Mesenchymal stem cell (in vitro differentiated cells and primary cell): ENCODE measurements around the gene FBN3.

ENCODE experiments used
- DNase-seq: peaks from one replicate; pipeline ENCODE4 v3.0.0-alpha.2; 2013
- H2AFZ ChIP-seq: one replicate; pipeline ENCODE4 v1.6.1; 2013; ENCODE audit warnings: low read depth, mild to moderate bottlenecking, control low read depth, inconsistent platforms, low read length, moderate library complexity
- H2AK5ac ChIP-seq: 2 replicates; pipeline ENCODE4 v1.6.1; 2013; ENCODE audit warnings: low read length, moderate library complexity, mild to moderate bottlenecking, inconsistent platforms; ENCODE audit not compliant: severe bottlenecking
- H2BK120ac ChIP-seq: one replicate; pipeline ENCODE4 v1.6.1; 2013; ENCODE audit warnings: low read depth, mild to moderate bottlenecking, inconsistent platforms, low read length, moderate library complexity
- H2BK12ac ChIP-seq, 2 experiments: one replicate each; pipeline ENCODE4 v1.6.1; 2013; ENCODE audit warnings: inconsistent platforms in 2 of 2, low read length in 2 of 2, mild to moderate bottlenecking in 2 of 2, moderate library complexity in 2 of 2, control low read depth in 1 of 2
- H2BK15ac ChIP-seq: one replicate; pipeline ENCODE4 v1.6.1; 2013; ENCODE audit warnings: mild to moderate bottlenecking, low read depth, inconsistent platforms; ENCODE audit not compliant: poor library complexity, severe bottlenecking
- H2BK5ac ChIP-seq: 2 replicates; pipeline ENCODE4 v1.6.1; 2013; ENCODE audit warnings: low read depth, mild to moderate bottlenecking, low read length, control low read depth, inconsistent platforms; ENCODE audit not compliant: poor library complexity, severe bottlenecking
- H3K14ac ChIP-seq, 2 experiments: one replicate each; pipeline ENCODE4 v1.6.1; 2013; ENCODE audit warnings: inconsistent platforms in 2 of 2, low read length in 2 of 2, control low read depth in 1 of 2, mild to moderate bottlenecking in 1 of 2, moderate library complexity in 1 of 2
- H3K18ac ChIP-seq, 2 experiments: one replicate each; pipeline ENCODE4 v1.6.1; 2013; ENCODE audit warnings: inconsistent platforms in 2 of 2, low read length in 2 of 2, control low read depth in 1 of 2, low read depth in 1 of 2, mild to moderate bottlenecking in 1 of 2
- H3K23ac ChIP-seq, 2 experiments: one replicate each; pipeline ENCODE4 v1.6.1; 2013; ENCODE audit warnings: inconsistent platforms in 2 of 2, low read length in 2 of 2, mild to moderate bottlenecking in 2 of 2, moderate library complexity in 2 of 2, control low read depth in 1 of 2
- H3K27ac ChIP-seq: 2 replicates; pipeline ENCODE4 v1.5.1; 2013; ENCODE audit warnings: mild to moderate bottlenecking, moderate library complexity, low read length, control low read depth, inconsistent platforms; ENCODE audit not compliant: poor library complexity, severe bottlenecking
- H3K27me3 ChIP-seq, 2 experiments: 2 replicates each; pipeline versions ENCODE4 v1.6.1 to v1.7.0; 2013; ENCODE audit warnings: low read length in 2 of 2, mild to moderate bottlenecking in 2 of 2, moderate library complexity in 2 of 2, control low read depth in 1 of 2, inconsistent platforms in 1 of 2; ENCODE audit not compliant: control insufficient read depth in 1 of 2, insufficient read depth in 1 of 2
- H3K36me3 ChIP-seq, 2 experiments: 2 replicates each; pipeline versions ENCODE4 v1.6.1 to v1.7.0; 2013; ENCODE audit warnings: low read length in 2 of 2, control low read depth in 1 of 2, inconsistent platforms in 1 of 2, low read depth in 1 of 2, mild to moderate bottlenecking in 1 of 2; ENCODE audit not compliant: insufficient read depth in 2 of 2, control insufficient read depth in 1 of 2
- H3K4ac ChIP-seq, 2 experiments: one replicate each; pipeline ENCODE4 v1.6.1; 2013; ENCODE audit warnings: inconsistent platforms in 2 of 2, low read length in 2 of 2, mild to moderate bottlenecking in 2 of 2, moderate library complexity in 2 of 2, control low read depth in 1 of 2, low read depth in 1 of 2
- H3K4me1 ChIP-seq: 2 replicates; pipeline ENCODE4 v1.6.1; 2013; ENCODE audit warnings: low read depth, low read length, control low read depth; ENCODE audit not compliant: control insufficient read depth, insufficient read depth
- H3K4me2 ChIP-seq: 2 replicates; pipeline ENCODE4 v1.6.1; 2013; ENCODE audit warnings: low read length, mild to moderate bottlenecking, inconsistent platforms; ENCODE audit not compliant: poor library complexity, severe bottlenecking
- H3K4me3 ChIP-seq, 2 experiments: 2 replicates each; pipeline versions ENCODE4 v1.5.1 to v1.7.0; 2013; ENCODE audit warnings: low read length in 2 of 2, mild to moderate bottlenecking in 2 of 2, control low read depth in 1 of 2, low read depth in 1 of 2; ENCODE audit not compliant: insufficient read depth in 1 of 2
- H3K79me1 ChIP-seq: replicated peaks from 2 replicates; pipeline ENCODE4 v1.6.1; 2013; ENCODE audit warnings: mild to moderate bottlenecking, control low read depth, low read length, inconsistent platforms; ENCODE audit not compliant: poor library complexity, severe bottlenecking
- H3K9ac ChIP-seq: 2 replicates; pipeline ENCODE4 v1.7.0; 2013; ENCODE audit warnings: mild to moderate bottlenecking, low read length, moderate library complexity
- H3K9me3 ChIP-seq: 2 replicates; pipeline ENCODE4 v1.7.0; 2013; ENCODE audit warnings: mild to moderate bottlenecking, low read length; ENCODE audit not compliant: control insufficient read depth
- H4K8ac ChIP-seq: one replicate; pipeline ENCODE4 v1.6.1; 2013; ENCODE audit warnings: inconsistent platforms, mild to moderate bottlenecking, low read length, moderate library complexity
- H4K91ac ChIP-seq: one replicate; pipeline ENCODE4 v1.6.1; 2013; ENCODE audit warnings: mild to moderate bottlenecking, low read length, inconsistent platforms
- WGBS: methylation state at CpG from one replicate; pipeline ENCODE4 v1.1.7; 2013; ENCODE audit warnings: mixed read lengths; 5-methylcytosine and 5-hydroxymethylcytosine counted together

FBN3 gene

DNA sequence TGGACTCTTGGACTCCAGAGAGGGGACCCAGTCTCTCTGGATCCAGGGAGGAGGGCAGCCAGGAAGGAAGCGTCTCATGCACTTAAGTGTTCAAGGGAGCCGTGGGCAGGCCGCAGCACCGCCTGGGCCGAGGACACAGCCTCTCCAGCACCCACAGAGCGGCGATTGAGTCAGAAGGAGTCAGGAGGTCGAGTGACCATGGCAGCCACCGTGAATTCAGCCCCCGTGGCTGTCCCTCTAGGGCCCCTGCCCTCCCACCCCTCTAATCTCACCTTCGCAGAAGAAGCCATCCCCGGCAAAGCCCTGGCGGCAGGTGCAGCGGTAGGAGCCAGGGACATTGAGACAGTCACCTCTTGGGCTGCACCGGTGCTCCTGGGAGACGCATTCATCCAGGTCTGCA, 38.0 kb downstream of the FBN3 start:
- Histone ChIP-seq H4K8ac (no peak overlapping the region), H3K4me3 (no peak overlapping the region)
- DNase-seq: no peak

GRCh38 chr19:8110931-8111330, 38.5 kb downstream of the FBN3 start:
- no peaks in the 10 kb centered on the region for H3K79me1 ChIP-seq
- H3K4me3 ChIP-seq: no peak overlapping the region
- DNase-seq: no peak
- no peaks in the 10 kb centered on the region for H3K36me3 ChIP-seq
- no peak overlapping the region for H4K8ac ChIP-seq
- H2AK5ac ChIP-seq: no peak overlapping the region
- no peak overlapping the region for H2BK12ac ChIP-seq
- H3K4me2 ChIP-seq: no peak overlapping the region
- H3K27me3 ChIP-seq: peaks cover 14 to 28% of the 10 kb centered on the region in 2 experiments
- no peak overlapping the region for H3K4ac ChIP-seq
- no peaks in the 10 kb centered on the region for H3K4me1 ChIP-seq
- H4K91ac ChIP-seq: no peak overlapping the region
- no peak overlapping the region for H3K14ac ChIP-seq
- H2BK15ac ChIP-seq: no peak overlapping the region
- peaks cover 16% of the 10 kb centered on the region for H3K9me3 ChIP-seq
- no peak overlapping the region for H2BK5ac ChIP-seq
- no peak overlapping the region for H2AFZ ChIP-seq
- H3K23ac ChIP-seq: no peak overlapping the region
- no peak overlapping the region for H3K27ac ChIP-seq
- no peak overlapping the region for H3K18ac ChIP-seq
- 93% methylated on average over 16 of the region's 16 CpGs for WGBS
- H2BK120ac ChIP-seq: no peak overlapping the region
- H3K9ac ChIP-seq: no peak overlapping the region

More for the DNA sequence above, 38.0 kb downstream of the FBN3 start:
- no peak overlapping the region for H2BK12ac ChIP-seq
- H3K18ac ChIP-seq: no peak overlapping the region
- peaks cover 14% of the 10 kb centered on the region for H3K9me3 ChIP-seq
- WGBS: 89% methylated on average over 15 of the region's 16 CpGs
- H3K4me2 ChIP-seq: no peak overlapping the region
- H3K27ac ChIP-seq: no peak overlapping the region
- H3K14ac ChIP-seq: no peak overlapping the region
- no peak overlapping the region for H2BK120ac ChIP-seq
- H3K9ac ChIP-seq: no peak overlapping the region
- H3K79me1 ChIP-seq: no peaks in the 10 kb centered on the region
- H3K27me3 ChIP-seq: peaks cover 17 to 28% of the 10 kb centered on the region in 2 experiments
- no peaks in the 10 kb centered on the region for H3K36me3 ChIP-seq
- no peak overlapping the region for H2BK15ac ChIP-seq
- H3K23ac ChIP-seq: no peak overlapping the region
- no peak overlapping the region for H2AFZ ChIP-seq
- H4K91ac ChIP-seq: no peak overlapping the region
- no peak overlapping the region for H2AK5ac ChIP-seq
- no peaks in the 10 kb centered on the region for H3K4me1 ChIP-seq
- H2BK5ac ChIP-seq: no peak overlapping the region
- H3K4ac ChIP-seq: no peak overlapping the region

GRCh38 chr19:8109890-8110662, 39.3 kb downstream of the FBN3 start:
- Histone ChIP-seq H3K4ac (no peak overlapping the region), H2BK120ac (no peak overlapping the region), H3K4me1 (no peaks in the 10 kb centered on the region)

GRCh38 chr19:8109455-8109854, 39.9 kb downstream of the FBN3 start:
- H2BK5ac ChIP-seq: no peak overlapping the region
- no peak overlapping the region for H3K4me3 ChIP-seq
- WGBS: 78% methylated on average over 12 of the region's 12 CpGs
- no peak overlapping the region for H3K4me2 ChIP-seq
- no peaks in the 10 kb centered on the region for H3K79me1 ChIP-seq
- no peak overlapping the region for H2AFZ ChIP-seq
- peaks cover 8 to 24% of the 10 kb centered on the region in 2 experiments for H3K27me3 ChIP-seq
- H3K36me3 ChIP-seq: no peaks in the 10 kb centered on the region
- H3K9me3 ChIP-seq: peaks cover 16% of the 10 kb centered on the region
- H2AK5ac ChIP-seq: no peak overlapping the region
- H3K18ac ChIP-seq: no peak overlapping the region
- no peak overlapping the region for H4K8ac ChIP-seq
- no peak overlapping the region for H4K91ac ChIP-seq
- H3K4me1 ChIP-seq: no peaks in the 10 kb centered on the region
- H3K4ac ChIP-seq: no peak overlapping the region
- no peak overlapping the region for H3K9ac ChIP-seq
- no peak for DNase-seq
- no peak overlapping the region for H3K27ac ChIP-seq
- H3K14ac ChIP-seq: no peak overlapping the region
- H2BK15ac ChIP-seq: no peak overlapping the region
- H3K23ac ChIP-seq: no peak overlapping the region
- no peak overlapping the region for H2BK120ac ChIP-seq
- H2BK12ac ChIP-seq: no peak overlapping the region

More at GRCh38 chr19:8109890-8110662, 39.3 kb downstream of the FBN3 start:
- Histone ChIP-seq H3K9ac (no peak overlapping the region), H4K8ac (no peak overlapping the region), H3K27me3 (peaks cover 8 to 24% of the 10 kb centered on the region in 2 experiments), H3K79me1 (no peaks in the 10 kb centered on the region), H4K91ac (no peak overlapping the region), H2BK12ac (no peak overlapping the region), H3K4me3 (no peak overlapping the region), H3K9me3 (peaks cover 16% of the 10 kb centered on the region), H3K18ac (no peak overlapping the region), H3K4me2 (no peak overlapping the region), H2BK15ac (no peak overlapping the region), H2AFZ (no peak overlapping the region), H3K23ac (no peak overlapping the region), H3K27ac (no peak overlapping the region), H3K36me3 (no peaks in the 10 kb centered on the region), H2AK5ac (no peak overlapping the region), H2BK5ac (no peak overlapping the region), H3K14ac (no peak overlapping the region)
- no peak for DNase-seq
- 92% methylated on average over 6 of the region's 7 CpGs for WGBS
